ENCODE results near the gene ZNF169. TPM values are rescaled to one million over a fixed set of nuclear protein-coding genes. Genes with fewer than 3 reads are reported as not detected.
"Not testable (repeated sequence)": the region's sequence is repeated elsewhere in the genome, so short reads cannot be mapped to it uniquely, and the experiment has no call there.

Gene ZNF169
- total RNA-seq, result 1 to 10 TPM; 6.4 to 6.7 TPM

DNA sequence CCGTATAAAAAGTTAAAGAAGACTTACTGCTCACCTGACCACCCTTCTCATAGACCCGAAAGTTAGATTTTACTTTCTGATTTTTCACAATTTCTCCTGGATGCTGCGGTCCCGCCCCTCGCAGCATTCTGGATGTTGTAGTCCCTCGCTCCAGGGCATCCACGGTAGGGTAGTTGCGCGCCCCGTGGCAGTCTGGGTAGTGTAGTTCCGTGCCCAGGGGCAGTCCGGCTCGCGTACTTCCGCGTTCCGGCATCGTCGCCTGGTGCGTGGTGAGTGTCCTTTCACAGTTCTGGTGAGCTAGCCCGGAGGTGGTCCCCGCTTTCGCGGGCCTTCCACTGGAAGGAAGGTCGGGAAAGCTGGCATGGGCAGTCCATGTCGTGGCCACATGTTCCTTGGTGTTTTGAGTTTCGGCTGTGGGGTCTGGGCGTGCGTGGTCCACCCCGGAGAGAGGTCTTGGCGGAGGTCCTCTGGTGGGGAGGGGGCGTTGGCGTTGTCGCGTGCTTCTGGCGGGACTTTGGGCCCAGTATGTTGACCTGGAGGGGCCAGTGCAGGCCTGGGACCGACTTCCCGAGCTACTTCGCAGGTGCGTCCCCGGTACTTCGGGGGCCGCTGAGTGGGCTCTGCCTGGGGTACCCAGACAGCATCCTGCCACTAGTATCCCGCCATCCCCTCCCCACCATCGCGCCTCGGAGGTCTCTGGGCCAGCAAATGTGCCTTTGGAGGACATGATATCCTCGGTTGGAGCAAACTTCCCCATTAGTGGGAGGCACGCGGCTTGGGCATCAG, at the start of gene ZNF169:
Gene ZNF169, plus strand, starts transcription at position 222 of the 786 bp plus-strand sequence. CDS start 19,515 bp downstream, outside the sequence.
- CTCF ChIA-PET, result interaction anchor here (0.6 to 1.2 kb wide), 2 partner anchors 137 to 379 kb away, joined by 3 to 4 read pairs; no protein-coding TSS in a partner anchor

DNA sequence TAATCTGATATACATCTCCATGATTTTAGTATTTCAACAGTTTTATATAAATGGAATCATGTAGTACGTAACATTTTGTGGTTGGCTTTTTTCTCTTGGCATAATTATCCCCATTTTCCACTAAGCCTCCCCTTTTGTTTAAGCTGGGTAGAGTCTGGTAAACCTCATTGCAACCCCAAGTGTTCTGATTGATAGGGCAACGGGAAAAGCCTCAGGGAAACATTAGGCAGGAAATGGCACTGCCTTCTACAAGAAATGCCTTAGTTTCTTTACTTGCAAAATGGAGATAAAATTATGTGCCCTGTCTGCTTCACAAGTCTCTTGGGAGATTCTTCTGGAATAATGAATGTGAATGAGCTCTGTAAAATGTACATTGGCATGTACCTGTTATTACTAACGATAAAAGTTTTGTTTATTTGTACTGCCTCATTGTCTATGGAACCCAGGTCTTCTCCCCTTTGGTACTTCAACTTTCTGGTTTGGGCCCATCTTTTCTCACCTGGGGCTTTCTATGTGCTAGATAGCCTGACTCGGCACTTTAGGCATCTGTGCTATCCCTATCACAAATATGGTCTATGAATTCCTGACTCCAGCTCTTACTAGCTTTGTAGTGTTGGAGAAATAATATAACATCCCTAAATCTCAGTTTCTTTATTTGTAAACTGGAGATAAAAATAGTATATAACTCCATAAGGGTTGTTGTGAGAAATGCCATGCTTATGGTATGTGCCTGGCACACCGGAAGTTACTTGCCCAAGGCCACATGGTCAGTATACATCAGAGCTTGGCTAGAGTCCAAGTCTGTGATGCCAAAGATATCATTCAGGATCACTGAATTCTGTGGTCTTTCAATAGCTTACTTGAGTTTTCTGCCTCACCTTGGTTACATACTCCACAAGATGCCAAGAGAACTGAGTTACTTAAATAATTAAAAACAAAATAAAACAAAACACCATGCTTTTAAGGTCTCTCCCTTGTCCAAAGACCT, 48.2 kb upstream of the ZNF169 start:
- no peak overlapping the region for H3K27ac Mint-ChIP-seq
- no peaks in the 10 kb centered on the region for H3K36me3 Mint-ChIP-seq (ENCODE audit: low read depth)
- peaks cover 3% of the 10 kb centered on the region for H3K27me3 Mint-ChIP-seq
- intact Hi-C loops (cut with DNase I, micrococcal nuclease), result no loop called here
- H3K4me1 Mint-ChIP-seq, result peaks cover 3% of the 10 kb centered on the region
- no peak overlapping the region for H3K4me3 Mint-ChIP-seq
- DNase-seq (no peak), ATAC-seq (no peak)
- POLR2A ChIA-PET, result no interaction called here
- CTCF ChIA-PET, result interaction anchor here (0.7 to 7.5 kb wide), 6 partner anchors 8 to 197 kb away, joined by 3 to 175 read pairs (median 3); no protein-coding TSS in a partner anchor
- H3K9me3 Mint-ChIP-seq (ENCODE audit: low read depth), result no peaks in the 10 kb centered on the region

More for the DNA sequence above, at the start of gene ZNF169:
- H3K27ac Mint-ChIP-seq, result peak within 1 kb of the TSS; percentile 98
- ATAC-seq, result peak; percentile 100
- peak within 1 kb of the TSS; percentile 96 for H3K4me3 Mint-ChIP-seq
- intact Hi-C loops (cut with DNase I, micrococcal nuclease), result loop anchor here (1.0 to 5.0 kb wide), 5 partner anchors 93 to 692 kb away; partner anchors contain the start of gene AOPEP (in 1 of the 2)
- POLR2A ChIA-PET, result no interaction called here
- peak; percentile 96 for DNase-seq
- peaks cover 23% of the 10 kb centered on the region for H3K36me3 Mint-ChIP-seq (ENCODE audit: low read depth)
- peaks cover 6% of the 10 kb centered on the region for H3K27me3 Mint-ChIP-seq
- H3K4me1 Mint-ChIP-seq, result peaks cover 28% of the 10 kb centered on the region
- no peaks in the 10 kb centered on the region for H3K9me3 Mint-ChIP-seq (ENCODE audit: low read depth)

DNA sequence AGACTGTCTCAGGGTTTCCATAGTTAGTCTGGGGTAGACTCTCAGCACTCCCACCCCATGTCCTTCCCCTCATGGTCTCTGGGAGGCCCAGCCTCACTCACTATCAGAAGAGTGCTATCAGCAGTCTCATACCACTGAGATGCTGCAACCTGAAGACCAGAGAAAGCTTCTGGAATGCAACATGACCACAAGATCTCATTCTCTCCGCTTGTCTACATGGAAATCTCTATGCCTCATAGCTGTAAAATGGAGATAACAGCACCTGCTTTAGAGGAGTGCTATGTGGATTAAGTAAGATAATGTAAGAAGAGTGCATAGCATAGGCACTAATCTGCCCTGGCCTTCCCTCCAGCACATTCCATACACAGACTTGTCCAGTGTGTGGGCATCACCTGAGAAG, 47.0 kb upstream of the ZNF169 start:
- H3K27me3 Mint-ChIP-seq, result peaks cover 7% of the 10 kb centered on the region
- no peaks in the 10 kb centered on the region for H3K9me3 Mint-ChIP-seq (ENCODE audit: low read depth)
- ATAC-seq (no peak), DNase-seq (no peak)
- POLR2A ChIA-PET, result no interaction called here
- H3K27ac Mint-ChIP-seq, result no peak overlapping the region
- CTCF ChIA-PET, result interaction anchor here (0.7 to 7.5 kb wide), 11 partner anchors 11 to 210 kb away, joined by 3 to 175 read pairs (median 4); no protein-coding TSS in a partner anchor
- intact Hi-C loops (cut with DNase I, micrococcal nuclease), result loop anchor here in 1 of 2 experiments (2.0 kb wide), 1 partner anchor 529 kb away; no protein-coding TSS in a partner anchor
- peaks cover 3% of the 10 kb centered on the region for H3K4me1 Mint-ChIP-seq
- H3K36me3 Mint-ChIP-seq (ENCODE audit: low read depth), result no peaks in the 10 kb centered on the region
- H3K4me3 Mint-ChIP-seq, result no peak overlapping the region

DNA sequence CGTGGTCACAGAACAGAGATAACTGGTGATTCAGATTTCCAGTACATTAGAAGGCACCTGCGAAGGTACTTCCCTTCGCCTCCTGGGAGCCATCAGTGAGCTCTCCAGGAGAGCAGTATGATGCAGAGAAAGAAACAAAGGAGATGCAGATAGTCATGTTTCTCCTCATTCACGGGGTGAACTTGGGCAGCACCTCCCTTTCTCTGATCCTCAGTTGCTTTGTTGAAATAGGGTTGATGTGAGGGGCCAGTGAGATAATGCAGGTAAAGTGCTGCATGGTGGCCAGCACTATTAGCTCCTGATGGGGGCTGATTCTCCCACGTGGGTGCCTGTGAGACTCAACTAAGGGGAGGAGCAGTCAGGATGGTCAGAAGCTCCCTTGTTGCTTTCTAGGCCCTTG, 46.6 kb upstream of the ZNF169 start:
- Mint-ChIP-seq H3K27ac (no peak overlapping the region), H3K27me3 (peaks cover 7% of the 10 kb centered on the region), H3K36me3 (ENCODE audit: low read depth) (no peaks in the 10 kb centered on the region), H3K9me3 (ENCODE audit: low read depth) (no peaks in the 10 kb centered on the region), H3K4me1 (peaks cover 3% of the 10 kb centered on the region), H3K4me3 (no peak overlapping the region)
- DNase-seq (no peak), ATAC-seq (no peak)
- CTCF ChIA-PET, result interaction anchor here (0.7 to 7.5 kb wide), 13 partner anchors 12 to 211 kb away, joined by 3 to 175 read pairs (median 4); no protein-coding TSS in a partner anchor
- intact Hi-C loops (cut with DNase I, micrococcal nuclease), result loop anchor here in 1 of 2 experiments (2.0 kb wide), 1 partner anchor 530 kb away; no protein-coding TSS in a partner anchor
- POLR2A ChIA-PET, result no interaction called here

DNA sequence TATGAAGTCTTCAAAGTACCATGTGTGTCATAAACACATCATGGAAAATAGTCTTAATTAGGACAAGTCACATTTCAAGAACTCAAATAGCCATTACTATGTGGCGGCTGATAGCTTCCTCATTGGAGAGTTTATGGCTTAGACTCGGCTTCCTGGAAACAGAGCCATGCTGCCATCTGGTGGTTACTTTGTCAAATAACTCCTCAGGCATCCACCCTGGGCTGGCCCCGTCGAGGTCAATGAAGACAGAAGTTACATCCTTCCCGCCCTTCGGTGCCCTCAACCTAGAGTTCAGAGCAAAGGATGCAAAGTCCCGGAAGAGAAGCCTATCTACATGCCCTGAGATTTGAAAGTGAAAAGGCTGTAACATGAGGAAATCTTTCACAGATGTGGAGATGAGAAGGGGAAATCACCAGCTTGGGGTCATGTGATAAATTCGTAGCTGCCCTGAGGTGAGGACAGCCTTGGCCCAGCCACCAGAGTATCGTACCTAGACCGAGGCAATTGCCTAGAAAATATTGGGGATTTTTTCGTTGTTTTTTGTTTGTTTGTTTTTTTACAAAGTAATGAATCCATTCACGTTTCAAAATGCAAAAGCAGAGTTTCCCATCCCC, 45.5 kb upstream of the ZNF169 start:
- ChIA-PET POLR2A (interaction anchor here (0.6 kb wide), 2 partner anchors 84 to 976 kb away, joined by 3 to 4 read pairs; no protein-coding TSS in a partner anchor), CTCF (interaction anchor here (0.6 to 7.5 kb wide), 30 partner anchors 8 to 900 kb away, joined by 3 to 175 read pairs (median 4); no protein-coding TSS in a partner anchor)
- intact Hi-C loops (cut with DNase I, micrococcal nuclease), result loop anchor here (1.0 to 2.0 kb wide), 5 partner anchors 47 to 531 kb away; no protein-coding TSS in a partner anchor
- H3K4me1 Mint-ChIP-seq, result peaks cover 3% of the 10 kb centered on the region
- DNase-seq (peak; percentile 84), ATAC-seq (peak; percentile 99)
- no peaks in the 10 kb centered on the region for H3K9me3 Mint-ChIP-seq (ENCODE audit: low read depth)
- peaks cover 13% of the 10 kb centered on the region for H3K27me3 Mint-ChIP-seq
- H3K27ac Mint-ChIP-seq, result peak overlapping the region; percentile 55
- peak overlapping the region; percentile 26 for H3K4me3 Mint-ChIP-seq
- H3K36me3 Mint-ChIP-seq (ENCODE audit: low read depth), result no peaks in the 10 kb centered on the region

DNA sequence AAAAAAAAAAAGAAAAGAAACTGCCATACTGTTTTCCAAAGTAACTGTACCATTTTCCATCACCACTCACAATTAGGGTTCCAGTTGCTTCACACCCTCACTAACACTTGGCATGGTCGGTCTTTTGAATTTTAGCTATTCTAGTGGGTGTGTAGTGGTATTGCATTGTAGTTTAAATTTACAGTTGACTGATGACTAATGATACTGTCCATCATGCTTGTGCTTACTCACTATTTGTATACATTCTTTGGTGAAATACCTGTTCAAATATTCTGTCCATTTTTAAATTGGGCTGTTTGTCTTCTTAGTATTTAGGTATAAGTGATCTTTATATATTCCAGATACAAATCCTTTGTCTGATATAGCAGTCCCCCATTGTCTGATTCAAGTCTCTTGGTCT, 36.2 kb upstream of the ZNF169 start:
- Mint-ChIP-seq H3K27me3 (peaks cover 24% of the 10 kb centered on the region), H3K36me3 (ENCODE audit: low read depth) (no peaks in the 10 kb centered on the region), H3K4me1 (no peaks in the 10 kb centered on the region), H3K4me3 (no peak overlapping the region), H3K9me3 (ENCODE audit: low read depth) (peaks cover 3% of the 10 kb centered on the region), H3K27ac (no peak overlapping the region)
- CTCF ChIA-PET, result no interaction called here
- POLR2A ChIA-PET, result no interaction called here
- DNase-seq (no peak), ATAC-seq (no peak)
- intact Hi-C loops (cut with DNase I, micrococcal nuclease), result no loop called here

DNA sequence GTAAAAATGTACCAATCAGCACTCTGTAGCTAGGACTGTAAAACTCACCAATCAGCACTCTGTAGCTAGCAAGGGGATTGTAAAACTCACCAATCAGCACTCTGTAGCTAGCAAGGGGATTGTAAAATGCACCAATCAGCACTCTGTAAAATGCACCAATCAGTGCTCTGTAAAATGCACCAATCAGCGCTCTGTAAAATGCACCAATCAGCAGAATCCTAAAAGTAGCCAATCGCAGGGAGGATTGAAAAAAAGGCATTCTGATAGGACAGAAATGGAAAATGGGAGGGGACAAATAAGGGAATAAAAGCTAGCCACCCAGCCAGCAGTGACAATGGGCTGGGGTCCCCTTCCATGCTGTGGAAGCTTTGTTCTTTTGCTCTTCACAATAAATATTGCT, 33.7 kb upstream of the ZNF169 start:
- H3K36me3 Mint-ChIP-seq (ENCODE audit: low read depth); DNase-seq; POLR2A ChIA-PET; ATAC-seq; H3K4me3 Mint-ChIP-seq; intact Hi-C loops (cut with DNase I, micrococcal nuclease); H3K9me3 Mint-ChIP-seq (ENCODE audit: low read depth); H3K27ac Mint-ChIP-seq; H3K4me1 Mint-ChIP-seq: not testable (repeated sequence)
- H3K27me3 Mint-ChIP-seq, result peaks cover 27% of the 10 kb centered on the region
- CTCF ChIA-PET, result interaction anchor here (0.7 to 1.3 kb wide), 3 partner anchors 12 to 211 kb away, joined by 3 to 5 read pairs (median 3); no protein-coding TSS in a partner anchor

DNA sequence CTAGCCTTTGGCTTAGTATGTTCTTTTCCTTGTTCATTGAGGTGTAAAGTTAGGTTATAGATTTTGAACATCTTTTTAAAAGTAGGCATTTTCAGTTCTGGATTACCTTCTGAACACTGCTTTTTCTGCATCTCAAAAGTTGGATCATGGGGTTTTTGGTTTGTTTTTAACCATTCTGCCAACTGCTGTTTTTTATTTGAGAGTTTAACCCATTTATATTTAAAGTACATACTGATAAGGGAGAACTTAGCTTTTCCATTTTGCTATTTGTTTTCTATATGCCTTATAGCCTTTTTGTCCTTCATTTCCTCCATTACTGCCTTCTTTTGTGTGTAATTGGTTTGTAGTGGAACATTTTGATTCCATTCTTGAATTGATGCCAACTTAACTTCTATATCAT, 30.5 kb upstream of the ZNF169 start:
- H3K36me3 Mint-ChIP-seq (ENCODE audit: low read depth), result peaks cover 4% of the 10 kb centered on the region
- peaks cover 8% of the 10 kb centered on the region for H3K9me3 Mint-ChIP-seq (ENCODE audit: low read depth)
- intact Hi-C loops (cut with DNase I, micrococcal nuclease), result no loop called here
- no peak overlapping the region for H3K27ac Mint-ChIP-seq
- DNase-seq, result no peak
- peaks cover 21% of the 10 kb centered on the region for H3K27me3 Mint-ChIP-seq
- POLR2A ChIA-PET, result no interaction called here
- no peaks in the 10 kb centered on the region for H3K4me1 Mint-ChIP-seq
- CTCF ChIA-PET, result interaction anchor here (1.0 kb wide), 1 partner anchor 55 kb away, joined by 3 read pairs; no protein-coding TSS in a partner anchor
- ATAC-seq, result no peak
- H3K4me3 Mint-ChIP-seq, result no peak overlapping the region

DNA sequence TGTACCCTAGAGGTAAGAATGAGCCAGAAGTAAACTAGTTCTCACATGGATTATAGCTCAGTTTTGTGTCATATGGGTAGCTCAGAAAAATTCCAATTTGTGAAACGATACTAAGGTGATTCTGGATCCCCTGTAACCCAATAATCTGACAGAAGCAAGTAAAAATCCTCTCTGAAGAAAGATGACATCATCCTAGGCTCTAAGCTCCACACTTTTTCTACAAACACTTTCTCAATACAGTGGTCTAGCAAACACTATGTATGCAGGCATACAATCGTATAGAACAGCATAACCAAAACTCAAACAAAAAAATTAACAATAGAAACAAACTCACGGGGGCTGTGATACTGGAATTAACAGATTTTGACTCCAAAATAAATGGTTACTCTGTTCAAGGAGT, 26.7 kb upstream of the ZNF169 start:
- Mint-ChIP-seq H3K27me3 (peaks cover 11% of the 10 kb centered on the region), H3K4me3 (no peak overlapping the region), H3K9me3 (ENCODE audit: low read depth) (peaks cover 5% of the 10 kb centered on the region), H3K36me3 (ENCODE audit: low read depth) (peaks cover 4% of the 10 kb centered on the region), H3K4me1 (no peaks in the 10 kb centered on the region), H3K27ac (no peak overlapping the region)
- CTCF ChIA-PET, result no interaction called here
- POLR2A ChIA-PET, result no interaction called here
- intact Hi-C loops (cut with DNase I, micrococcal nuclease), result no loop called here
- DNase-seq (no peak), ATAC-seq (no peak)

DNA sequence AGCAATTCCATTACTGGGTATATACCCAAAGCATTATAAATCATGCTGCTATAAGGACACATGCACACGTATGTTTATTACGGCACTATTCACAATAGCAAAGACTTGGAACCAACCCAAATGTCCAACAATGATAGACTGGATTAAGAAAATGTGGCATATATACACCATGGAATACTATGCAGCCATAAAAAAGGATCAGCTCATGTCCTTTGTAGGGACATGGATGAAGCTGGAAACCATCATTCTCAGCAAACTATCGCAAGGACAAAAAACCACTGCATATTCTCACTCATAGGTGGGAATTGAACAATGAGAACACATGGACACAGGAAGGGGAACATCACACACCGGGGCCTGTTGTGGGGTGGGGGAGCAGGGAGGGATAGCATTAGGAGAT, 18.0 kb upstream of the ZNF169 start:
- H3K4me3 Mint-ChIP-seq; H3K9me3 Mint-ChIP-seq (ENCODE audit: low read depth); H3K4me1 Mint-ChIP-seq; POLR2A ChIA-PET; H3K27me3 Mint-ChIP-seq; H3K36me3 Mint-ChIP-seq (ENCODE audit: low read depth); CTCF ChIA-PET; ATAC-seq; H3K27ac Mint-ChIP-seq; intact Hi-C loops (cut with DNase I, micrococcal nuclease); DNase-seq: not testable (repeated sequence)

DNA sequence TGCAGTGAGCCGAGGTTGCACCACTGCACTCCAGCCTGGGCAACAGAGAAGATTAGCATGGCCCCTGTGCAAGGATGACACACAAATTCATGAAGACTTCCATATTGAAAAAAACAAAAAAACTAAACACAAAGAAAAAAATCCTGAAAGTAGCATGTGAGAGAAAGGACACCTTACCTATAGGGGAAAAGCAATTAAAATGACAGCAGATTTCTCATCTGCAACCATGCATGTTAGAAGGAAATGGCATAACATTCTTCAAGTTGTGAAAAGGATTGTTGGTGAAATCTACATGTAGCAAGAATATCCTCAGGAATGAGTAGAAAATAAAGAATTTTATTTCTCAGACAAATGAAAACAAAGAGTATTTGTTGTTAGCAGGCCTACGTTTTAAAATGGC, 13.4 kb upstream of the ZNF169 start:
- Mint-ChIP-seq H3K27me3 (peaks cover 1% of the 10 kb centered on the region), H3K27ac (no peak overlapping the region), H3K9me3 (ENCODE audit: low read depth) (no peaks in the 10 kb centered on the region), H3K4me3 (no peak overlapping the region), H3K4me1 (peaks cover 10% of the 10 kb centered on the region), H3K36me3 (ENCODE audit: low read depth) (no peaks in the 10 kb centered on the region)
- ATAC-seq (no peak), DNase-seq (no peak)
- POLR2A ChIA-PET, result no interaction called here
- intact Hi-C loops (cut with DNase I, micrococcal nuclease), result no loop called here
- CTCF ChIA-PET, result no interaction called here

All from activated CD4-positive, alpha-beta T cell treated with anti-CD3 and anti-CD28 coated beads for 36 hours (primary cell).